ENCODE data around the gene POLG. TPM values are rescaled to one million over a fixed set of nuclear protein-coding genes. Genes with fewer than 3 reads are reported as not detected.

POLG gene
- total RNA-seq, 1 experiment from 2014 or later: 83.5 TPM

DNA sequence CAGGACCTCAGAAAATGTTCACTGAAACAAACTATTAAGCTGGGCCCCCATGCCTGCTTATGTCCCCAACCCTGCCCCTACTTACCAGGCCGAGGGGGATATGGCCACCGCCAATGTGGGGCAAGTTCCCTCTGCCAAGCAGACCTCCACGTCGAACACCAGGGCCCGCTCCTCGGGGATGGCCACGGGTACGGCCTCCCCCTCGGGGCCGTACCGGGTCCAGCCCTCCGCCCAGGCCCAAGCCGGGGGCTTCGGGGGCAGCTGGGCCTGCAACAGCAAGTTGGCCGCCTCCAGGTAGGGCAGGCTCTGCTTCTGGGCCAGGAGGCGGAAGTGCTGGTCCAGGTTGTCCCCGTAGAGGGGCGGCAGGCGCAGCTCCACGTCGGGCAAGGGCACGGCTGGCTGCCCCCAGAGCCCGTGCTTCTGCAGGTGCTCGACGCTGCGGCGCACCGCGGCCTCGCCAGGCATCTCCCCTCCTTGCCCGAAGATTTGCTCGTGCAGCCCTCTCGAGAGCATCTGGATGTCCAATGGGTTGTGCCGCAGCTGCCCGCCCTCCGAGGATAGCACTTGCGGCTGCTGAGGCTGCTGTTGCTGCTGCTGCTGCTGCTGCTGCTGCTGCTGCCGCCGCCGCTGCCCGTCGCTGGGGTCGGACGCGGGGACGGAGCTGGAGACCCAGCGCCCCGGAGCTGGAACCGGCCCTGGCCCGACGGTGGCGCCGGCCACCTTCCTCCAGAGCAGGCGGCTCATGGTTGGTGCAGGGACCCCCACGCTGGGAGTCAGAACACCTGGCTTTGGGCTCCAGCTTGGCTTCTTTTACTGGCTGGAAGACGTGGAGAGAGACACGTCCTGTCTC lies 1.4 kb downstream of the POLG start:
- Histone ChIP-seq H2AFZ (ENCODE audit: low read length) (no peak overlapping the region), H3K79me2 (ENCODE audit: low read length) (peaks cover 55% of the 10 kb centered on the region), H4K20me1 (ENCODE audit: low read length) (peaks cover 45% of the 10 kb centered on the region), H3K4me2 (ENCODE audit: low read length) (peak overlapping the region; percentile 97), H3F3A (ENCODE audit: low read length, unreplicated experiment) (no peaks in the 10 kb centered on the region), H3K9me3 (ENCODE audit: low read length) (no peaks in the 10 kb centered on the region), H3K27me3 (ENCODE audit: low read length) (no peaks in the 10 kb centered on the region), H3K9me2 (replicated peaks; ENCODE audit: low read length) (no peaks in the 10 kb centered on the region), H3K27ac (ENCODE audit: low read length) (no peak overlapping the region), H3K4me3 (ENCODE audit: low read length) (peak overlapping the region; percentile 80), H3K36me3 (ENCODE audit: low read depth, low read length) (peaks cover 46% of the 10 kb centered on the region), H3K9ac (ENCODE audit: low read length) (peak overlapping the region; percentile 84), H3K4me1 (ENCODE audit: insufficient read depth, low read length) (peaks cover 29% of the 10 kb centered on the region)
- TF ChIP-seq EZH2 (IDR thresholded peaks at IDR 0.05; ENCODE audit: low read length, unreplicated experiment) (no peak), EZH2phosphoT487 (IDR thresholded peaks at IDR 0.05; ENCODE audit: borderline replicate concordance, low read length) (no peak)
- TF ChIP-seq, protein P1, sequence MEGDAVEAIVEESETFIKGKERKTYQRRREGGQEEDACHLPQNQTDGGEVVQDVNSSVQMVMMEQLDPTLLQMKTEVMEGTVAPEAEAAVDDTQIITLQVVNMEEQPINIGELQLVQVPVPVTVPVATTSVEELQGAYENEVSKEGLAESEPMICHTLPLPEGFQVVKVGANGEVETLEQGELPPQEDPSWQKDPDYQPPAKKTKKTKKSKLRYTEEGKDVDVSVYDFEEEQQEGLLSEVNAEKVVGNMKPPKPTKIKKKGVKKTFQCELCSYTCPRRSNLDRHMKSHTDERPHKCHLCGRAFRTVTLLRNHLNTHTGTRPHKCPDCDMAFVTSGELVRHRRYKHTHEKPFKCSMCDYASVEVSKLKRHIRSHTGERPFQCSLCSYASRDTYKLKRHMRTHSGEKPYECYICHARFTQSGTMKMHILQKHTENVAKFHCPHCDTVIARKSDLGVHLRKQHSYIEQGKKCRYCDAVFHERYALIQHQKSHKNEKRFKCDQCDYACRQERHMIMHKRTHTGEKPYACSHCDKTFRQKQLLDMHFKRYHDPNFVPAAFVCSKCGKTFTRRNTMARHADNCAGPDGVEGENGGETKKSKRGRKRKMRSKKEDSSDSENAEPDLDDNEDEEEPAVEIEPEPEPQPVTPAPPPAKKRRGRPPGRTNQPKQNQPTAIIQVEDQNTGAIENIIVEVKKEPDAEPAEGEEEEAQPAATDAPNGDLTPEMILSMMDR (conservative IDR thresholded peaks at IDR 0.05; ENCODE audit: low read depth, low read length): no peak
- ATAC-seq: no peak
- DNase-seq: no peak
- no TSS peak for BruUV-seq (replicated peaks)
- CTCF ChIA-PET: no interaction called here
- intact Hi-C loops (cut with micrococcal nuclease): no loop called here
- POLR2A ChIA-PET (ENCODE audit: unreplicated experiment): no interaction called here

DNA sequence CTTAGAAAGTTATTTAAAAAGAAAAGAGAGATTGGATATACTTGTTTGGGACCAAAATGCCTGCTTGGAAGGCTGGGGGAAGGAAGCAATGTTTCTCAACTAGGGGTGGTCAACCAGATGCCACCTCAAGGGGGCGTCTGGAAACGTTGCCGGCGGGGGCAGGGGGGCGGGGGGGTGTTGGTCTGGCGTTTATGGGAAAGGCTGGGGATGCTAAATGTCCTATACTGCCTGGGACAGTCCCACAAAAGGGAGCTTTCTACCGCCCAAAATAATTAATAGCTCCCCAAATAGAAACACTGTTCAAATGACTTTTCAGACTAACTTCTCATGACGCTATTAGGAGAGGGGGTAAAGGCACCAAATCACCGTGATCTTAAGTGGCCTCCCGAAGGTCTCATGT lies 2.2 kb downstream of the POLG start:
- POLR2A ChIA-PET (ENCODE audit: unreplicated experiment): no interaction called here
- peaks cover 58% of the 10 kb centered on the region for H3K79me2 ChIP-seq (ENCODE audit: low read length)
- peak overlapping the region; percentile 80; the same call in 1 of the 2 replicates for H3K4me3 ChIP-seq (ENCODE audit: low read length)
- no peak overlapping the region for H3K27ac ChIP-seq (ENCODE audit: low read length)
- H3K36me3 ChIP-seq (ENCODE audit: low read depth, low read length): peaks cover 53% of the 10 kb centered on the region
- no TSS peak for BruUV-seq (replicated peaks)
- peaks cover 29% of the 10 kb centered on the region for H3K4me1 ChIP-seq (ENCODE audit: insufficient read depth, low read length)
- peaks cover 46% of the 10 kb centered on the region for H4K20me1 ChIP-seq (ENCODE audit: low read length)
- H3K9ac ChIP-seq (ENCODE audit: low read length): no peak overlapping the region
- CTCF ChIA-PET: no interaction called here
- no peaks in the 10 kb centered on the region for H3K27me3 ChIP-seq (ENCODE audit: low read length)
- ATAC-seq: no peak
- H3K9me2 ChIP-seq (replicated peaks; ENCODE audit: low read length): no peaks in the 10 kb centered on the region
- peak; percentile 14 for DNase-seq
- TF ChIP-seq, protein P1 (conservative IDR thresholded peaks at IDR 0.05; ENCODE audit: low read depth, low read length): peak; percentile 39
- no peak for TF ChIP-seq EZH2phosphoT487 (IDR thresholded peaks at IDR 0.05; ENCODE audit: borderline replicate concordance, low read length)
- no peak for TF ChIP-seq EZH2 (IDR thresholded peaks at IDR 0.05; ENCODE audit: low read length, unreplicated experiment)
- H3K4me2 ChIP-seq (ENCODE audit: low read length): peak overlapping the region; percentile 97
- intact Hi-C loops (cut with micrococcal nuclease): no loop called here
- no peak overlapping the region for H2AFZ ChIP-seq (ENCODE audit: low read length)
- H3K9me3 ChIP-seq (ENCODE audit: low read length): no peaks in the 10 kb centered on the region
- no peaks in the 10 kb centered on the region for H3F3A ChIP-seq (ENCODE audit: low read length, unreplicated experiment)

Data from PC-3 (cell line).